H9 (cell line): Measurements from ENCODE around the gene DHRS1. TPM values are rescaled to one million over a fixed set of nuclear protein-coding genes. Genes with fewer than 3 reads are reported as not detected.

Experiments
- DNase-seq: peaks from one replicate; pipeline ENCODE4 v3.0.0-alpha.2; 2017
- H2AFZ ChIP-seq: one replicate; pipeline ENCODE4 v1.6.1; 2013; ENCODE audit warnings: mild to moderate bottlenecking, low read length, control low read depth, moderate library complexity
- H2AK5ac ChIP-seq: 2 replicates; pipeline ENCODE4 v1.6.1; 2013; ENCODE audit warnings: low read length, control low read depth, mixed read lengths; ENCODE audit not compliant: insufficient read length
- H2BK120ac ChIP-seq: one replicate; pipeline ENCODE4 v1.6.1; 2013; ENCODE audit warnings: low read depth, mild to moderate bottlenecking, low read length, control low read depth, inconsistent platforms; ENCODE audit not compliant: poor library complexity, severe bottlenecking
- H2BK12ac ChIP-seq: 2 replicates; pipeline ENCODE4 v1.6.1; 2013; ENCODE audit warnings: low read length, control low read depth, mixed read lengths, low read depth; ENCODE audit not compliant: insufficient read length
- H2BK15ac ChIP-seq: 2 replicates; pipeline ENCODE4 v1.6.1; 2013; ENCODE audit warnings: low read depth, low read length, control low read depth
- H2BK20ac ChIP-seq: one replicate; pipeline ENCODE4 v1.6.1; 2013; ENCODE audit warnings: low read depth, mild to moderate bottlenecking, low read length, control low read depth, inconsistent platforms; ENCODE audit not compliant: poor library complexity, severe bottlenecking
- H2BK5ac ChIP-seq: 2 replicates; pipeline ENCODE4 v1.6.1; 2013; ENCODE audit warnings: low read length, control low read depth, mixed read lengths; ENCODE audit not compliant: insufficient read length
- H3K14ac ChIP-seq: 2 replicates; pipeline ENCODE4 v1.6.1; 2013; ENCODE audit warnings: low read length, control low read depth; ENCODE audit not compliant: insufficient read depth
- H3K18ac ChIP-seq: 2 replicates; pipeline ENCODE4 v1.6.1; 2013; ENCODE audit warnings: low read depth, mild to moderate bottlenecking, mixed read lengths, low read length, control low read depth; ENCODE audit not compliant: insufficient read length
- H3K23ac ChIP-seq: 2 replicates; pipeline ENCODE4 v1.6.1; 2013; ENCODE audit warnings: low read length, control low read depth, mixed read lengths, low read depth; ENCODE audit not compliant: insufficient read length
- H3K23me2 ChIP-seq: 2 replicates; pipeline ENCODE4 v1.6.1; 2013; ENCODE audit warnings: low read depth, mild to moderate bottlenecking, mixed read lengths, low read length, control low read depth; ENCODE audit not compliant: insufficient read length, poor library complexity, severe bottlenecking
- H3K27ac ChIP-seq: 2 replicates; pipeline ENCODE4 v1.5.1; 2013; ENCODE audit warnings: low read length, control low read depth, mixed read lengths, low read depth; ENCODE audit not compliant: insufficient read length
- H3K27me3 ChIP-seq: 2 replicates; pipeline ENCODE4 v1.6.1; 2013; ENCODE audit warnings: low read length, control low read depth, inconsistent platforms; ENCODE audit not compliant: insufficient read depth
- H3K4ac ChIP-seq: 2 replicates; pipeline ENCODE4 v1.6.1; 2013; ENCODE audit warnings: low read depth, mild to moderate bottlenecking, control low read depth, inconsistent platforms, low read length, moderate library complexity
- H3K4me1 ChIP-seq: 2 replicates; pipeline ENCODE4 v1.6.1; 2013; ENCODE audit warnings: low read length, control low read depth, inconsistent platforms; ENCODE audit not compliant: insufficient read depth
- H3K4me2 ChIP-seq: 2 replicates; pipeline ENCODE4 v1.6.1; 2013; ENCODE audit warnings: low read length, control low read depth, mixed read lengths; ENCODE audit not compliant: insufficient read length, insufficient read depth
- H3K56ac ChIP-seq: 2 replicates; pipeline ENCODE4 v1.6.1; 2013; ENCODE audit warnings: low read depth, mild to moderate bottlenecking, mixed read lengths, low read length, control low read depth; ENCODE audit not compliant: insufficient read length
- H3K79me1 ChIP-seq: 2 replicates; pipeline ENCODE4 v1.6.1; 2013; ENCODE audit warnings: low read depth, mild to moderate bottlenecking, moderate library complexity, low read length, control low read depth, inconsistent platforms; ENCODE audit not compliant: insufficient read depth, poor library complexity, severe bottlenecking
- H3K79me2 ChIP-seq: 2 replicates; pipeline ENCODE4 v1.6.1; 2013; ENCODE audit warnings: low read length, control low read depth, inconsistent platforms; ENCODE audit not compliant: insufficient read depth
- H3K9ac ChIP-seq: 2 replicates; pipeline ENCODE4 v1.6.1; 2013; ENCODE audit warnings: low read length, control low read depth, mixed read lengths; ENCODE audit not compliant: insufficient read length; ENCODE audit errors: extremely low read depth
- H3K9me3 ChIP-seq: one replicate; pipeline ENCODE4 v1.6.1; 2013; ENCODE audit warnings: low read depth, low read length, inconsistent platforms; ENCODE audit not compliant: control insufficient read depth
- H3T11ph ChIP-seq: one replicate; pipeline ENCODE4 v1.6.1; 2013; ENCODE audit warnings: mild to moderate bottlenecking, low read length, control low read depth, inconsistent platforms
- H4K20me1 ChIP-seq: one replicate; pipeline ENCODE4 v1.6.1; 2013; ENCODE audit not compliant: control insufficient read depth, insufficient read length, insufficient read depth
- H4K5ac ChIP-seq: 2 replicates; pipeline ENCODE4 v1.6.1; 2013; ENCODE audit warnings: low read depth, mild to moderate bottlenecking, mixed read lengths, low read length, control low read depth; ENCODE audit not compliant: insufficient read length
- H4K8ac ChIP-seq: replicated peaks from 2 replicates; pipeline ENCODE4 v1.6.1; 2013; ENCODE audit warnings: low read length, control low read depth, mixed read lengths, low read depth; ENCODE audit not compliant: insufficient read length
- H4K91ac ChIP-seq: 2 replicates; pipeline ENCODE4 v1.6.1; 2013; ENCODE audit warnings: low read depth, mild to moderate bottlenecking, moderate library complexity, mixed read lengths, low read length, control low read depth; ENCODE audit not compliant: insufficient read length
- H3K27ac Mint-ChIP-seq, 3 experiments: 2 replicates in 2 of 3; 3 replicates in 1 of 3; pipeline ENCODE4 v1.8.0; 2020 to 2021; ENCODE audit warnings: mixed read lengths in 3 of 3, mild to moderate bottlenecking in 1 of 3, moderate library complexity in 1 of 3
- H3K27me3 Mint-ChIP-seq: 2 replicates; pipeline ENCODE4 v1.8.0; 2021; ENCODE audit warnings: low read depth, mild to moderate bottlenecking, moderate library complexity, mixed read lengths
- H3K36me3 Mint-ChIP-seq, 3 experiments: 2 replicates in 2 of 3; 3 replicates in 1 of 3; pipeline ENCODE4 v1.8.0; 2020 to 2021; ENCODE audit warnings: low read depth in 3 of 3, mixed read lengths in 3 of 3; ENCODE audit not compliant: insufficient read depth in 1 of 3
- H3K4me1 Mint-ChIP-seq, 2 experiments: 2 replicates each; pipeline ENCODE4 v1.8.0; 2020; ENCODE audit warnings: mixed read lengths in 2 of 2
- H3K4me3 Mint-ChIP-seq, 2 experiments: 2 replicates in 1 of 2; 3 replicates in 1 of 2; pipeline ENCODE4 v1.8.0; 2020 to 2021; ENCODE audit warnings: mild to moderate bottlenecking in 2 of 2, mixed read lengths in 2 of 2, moderate library complexity in 1 of 2
- H3K9me3 Mint-ChIP-seq, 2 experiments: 2 replicates in 1 of 2; 3 replicates in 1 of 2; pipeline ENCODE4 v1.8.0; 2020; ENCODE audit warnings: mild to moderate bottlenecking in 2 of 2, mixed read lengths in 2 of 2, moderate library complexity in 1 of 2
- CTCF ChIP-seq: fragments of 200-600 bp; sonication (generic); conservative IDR thresholded peaks from 3 replicates; pipeline ENCODE4 v1.8.0; 2021; ENCODE audit warnings: antibody characterized with exemption, mild to moderate bottlenecking
- WGBS: extraction: QIAGEN DNeasy Blood & Tissue Kit; methylation state at CpG from one replicate; pipeline ENCODE4 v1.1.7; 2013; ENCODE audit warnings: missing lambda C conversion rate, low lambda C conversion rate, mixed read lengths; ENCODE audit not compliant: insufficient read length; ENCODE audit errors: extremely low coverage; 5-methylcytosine and 5-hydroxymethylcytosine counted together
- total RNA-seq: library from RNA; stranded (reverse); gene quantifications from 2 replicates; pipeline ENCODE4 v1.2.1, GENCODE V29; 2021

The DHRS1 gene
- total RNA-seq, 1 experiment from 2014 or later = 19.1 TPM

GRCh38 chr14:24281636-24282035 lies 17.9 kb downstream of the DHRS1 start:
- no CpG with 5 or more reads among the region's 7 CpGs for WGBS
- H3K56ac ChIP-seq = no peak overlapping the region
- no peak overlapping the region for H3K4me2 ChIP-seq
- no peaks in the 10 kb centered on the region for H3K9me3 Mint-ChIP-seq
- no peak overlapping the region for H3T11ph ChIP-seq
- H3K36me3 Mint-ChIP-seq = no peaks in the 10 kb centered on the region
- no peak overlapping the region for H3K4ac ChIP-seq
- no peak overlapping the region for H2BK5ac ChIP-seq
- no peak overlapping the region for H4K91ac ChIP-seq
- H3K23ac ChIP-seq = no peak overlapping the region
- H3K27me3 ChIP-seq = no peaks in the 10 kb centered on the region
- no peak overlapping the region for H2BK20ac ChIP-seq
- H3K14ac ChIP-seq = no peak overlapping the region
- no peak overlapping the region for H4K5ac ChIP-seq
- H2BK120ac ChIP-seq = no peak overlapping the region
- H3K18ac ChIP-seq = no peak overlapping the region
- H3K27ac Mint-ChIP-seq = no peak overlapping the region; a peak in 1 of 7 replicates
- no peak overlapping the region for H2AFZ ChIP-seq
- no peaks in the 10 kb centered on the region for H3K27me3 Mint-ChIP-seq
- no peaks in the 10 kb centered on the region for H3K23me2 ChIP-seq
- H3K9ac ChIP-seq = no peak overlapping the region
- H4K8ac ChIP-seq = no peak overlapping the region
- H3K4me3 Mint-ChIP-seq = no peak overlapping the region
- no peak overlapping the region for H2BK12ac ChIP-seq
- H2BK15ac ChIP-seq = no peak overlapping the region
- no peaks in the 10 kb centered on the region for H3K79me1 ChIP-seq
- no peak for DNase-seq
- no peak overlapping the region for H3K27ac ChIP-seq
- peaks cover 2% of the 10 kb centered on the region in 2 experiments; a peak in 1 of 4 replicates for H3K4me1 Mint-ChIP-seq
- no peaks in the 10 kb centered on the region for H3K4me1 ChIP-seq
- H3K9me3 ChIP-seq = no peaks in the 10 kb centered on the region
- TF ChIP-seq CTCF = no peak
- no peaks in the 10 kb centered on the region for H4K20me1 ChIP-seq
- no peak overlapping the region for H2AK5ac ChIP-seq
- H3K79me2 ChIP-seq = no peaks in the 10 kb centered on the region
